Activated CD4-positive, alpha-beta T cell treated with anti-CD3 and anti-CD28 coated beads, Interleukin-2, amount 50 U/mL, for 16 hours (primary cell): ENCODE data around the gene PAMR1.
"Not testable (repeated sequence)": the region's sequence is repeated elsewhere in the genome, so short reads cannot be mapped to it uniquely, and the experiment has no call there.

Source experiments
- DNase-seq: peaks from one replicate; pipeline ENCODE4 v3.0.0-alpha.2; 2020

The PAMR1 gene

DNA sequence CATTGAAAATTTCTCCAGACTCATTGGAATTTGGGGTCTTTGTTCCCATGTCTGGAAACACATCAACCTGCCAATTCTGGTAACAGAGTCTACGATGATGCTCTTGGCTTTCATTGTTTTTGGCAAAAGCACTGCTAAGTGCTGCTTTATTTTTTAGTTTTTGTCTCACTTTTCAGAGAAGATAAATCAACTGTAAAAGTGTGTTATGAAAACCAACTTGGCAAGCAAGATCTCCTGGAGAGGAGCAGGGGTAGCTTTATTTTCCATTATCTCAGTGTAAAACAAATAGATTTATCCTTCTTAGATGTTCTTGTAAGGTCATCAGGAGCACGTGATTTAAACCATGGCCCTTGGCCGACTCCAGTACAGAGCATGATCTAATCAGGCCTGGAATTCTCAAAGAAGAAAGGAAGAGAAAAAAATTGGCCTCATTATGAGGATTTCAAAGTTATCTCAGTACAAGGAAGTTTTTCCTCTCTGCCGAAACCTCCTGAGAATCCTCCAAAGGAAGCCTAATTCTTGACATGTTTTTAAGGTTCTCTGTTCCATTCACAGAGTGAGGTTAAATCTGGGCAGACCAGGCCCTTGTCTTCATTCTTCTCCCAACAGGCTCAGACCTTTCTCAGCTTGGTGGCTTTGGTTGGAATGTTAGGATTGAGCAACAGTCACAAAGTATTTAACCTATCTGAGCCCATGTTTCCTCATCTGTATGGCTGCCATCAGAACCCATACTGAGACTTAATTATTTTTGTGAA, 16.4 kb upstream of the PAMR1 start:
- DNase-seq = no peak

GRCh38 chr11:35540526-35540925, 15.1 kb upstream of the PAMR1 start:
- no peak for DNase-seq

DNA sequence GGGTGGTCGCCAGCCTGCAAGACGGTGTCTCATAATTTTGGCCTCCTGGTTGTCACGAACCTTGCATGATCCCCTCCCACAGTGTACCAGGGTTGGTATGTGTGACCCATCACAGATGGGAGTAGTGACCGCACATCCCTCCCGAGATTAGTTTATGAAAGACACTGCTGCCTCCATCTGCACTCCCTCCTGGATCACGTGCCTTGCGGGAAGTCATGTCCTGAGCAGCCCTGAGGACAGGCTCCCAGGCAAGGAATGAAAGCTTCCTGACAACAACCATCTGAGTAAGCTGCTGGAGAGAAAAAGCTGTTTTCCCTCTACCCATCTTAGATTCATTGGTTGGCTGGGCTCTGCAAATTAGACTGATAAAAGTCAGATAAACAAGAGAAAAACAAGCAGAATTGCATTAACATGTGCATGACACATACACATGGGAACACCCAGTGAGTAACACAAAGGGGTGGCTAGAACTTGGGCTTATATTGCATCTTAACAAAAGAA, 14.4 kb upstream of the PAMR1 start:
- DNase-seq = no peak

GRCh38 chr11:35539256-35539655, 13.8 kb upstream of the PAMR1 start:
- DNase-seq = no peak

DNA sequence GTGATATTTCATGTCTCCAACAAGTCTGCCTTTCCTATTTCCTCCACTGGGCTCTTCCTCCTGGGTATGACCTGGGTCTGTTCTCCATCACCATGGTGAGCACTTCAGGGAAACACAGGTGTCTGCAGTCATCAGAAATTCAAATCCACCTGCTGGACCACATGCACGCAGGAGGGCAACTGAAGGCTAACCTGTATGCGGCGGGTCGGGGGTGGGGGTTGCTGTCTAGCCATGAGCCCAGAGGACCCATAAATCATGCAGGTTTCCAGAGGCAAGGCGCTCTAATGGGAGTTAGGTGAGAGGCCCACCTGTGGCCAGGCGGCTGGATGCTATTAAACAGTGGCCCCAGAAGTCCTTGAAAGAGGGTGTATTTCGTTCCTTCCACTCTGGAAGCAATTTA, 11.1 kb upstream of the PAMR1 start:
- no peak for DNase-seq

DNA sequence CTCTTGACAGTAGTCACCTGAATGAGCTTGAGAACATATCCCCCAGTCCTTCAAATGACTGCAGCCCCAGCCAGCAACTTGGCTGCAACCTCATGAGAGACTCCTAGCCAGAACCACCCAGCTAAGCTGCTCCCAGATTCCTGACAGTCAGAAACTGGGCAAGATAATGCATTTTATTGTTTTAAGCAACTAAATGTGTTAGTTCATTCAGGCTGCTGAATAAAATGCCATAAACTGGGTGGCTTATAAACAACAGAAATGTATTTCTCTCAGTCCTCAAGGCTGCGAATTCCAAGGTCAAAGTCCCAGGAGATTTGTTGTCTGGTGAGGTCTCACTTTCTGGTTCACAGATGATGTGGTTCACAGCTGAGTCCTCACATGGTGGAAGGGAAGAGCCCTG, 5.8 kb upstream of the PAMR1 start:
- DNase-seq = no peak

GRCh38 chr11:35529971-35530495, 4.6 kb upstream of the PAMR1 start:
- DNase-seq = no peak

GRCh38 chr11:35526370-35526792, 965 bp upstream of the PAMR1 start:
- DNase-seq = peak; percentile 5

DNA sequence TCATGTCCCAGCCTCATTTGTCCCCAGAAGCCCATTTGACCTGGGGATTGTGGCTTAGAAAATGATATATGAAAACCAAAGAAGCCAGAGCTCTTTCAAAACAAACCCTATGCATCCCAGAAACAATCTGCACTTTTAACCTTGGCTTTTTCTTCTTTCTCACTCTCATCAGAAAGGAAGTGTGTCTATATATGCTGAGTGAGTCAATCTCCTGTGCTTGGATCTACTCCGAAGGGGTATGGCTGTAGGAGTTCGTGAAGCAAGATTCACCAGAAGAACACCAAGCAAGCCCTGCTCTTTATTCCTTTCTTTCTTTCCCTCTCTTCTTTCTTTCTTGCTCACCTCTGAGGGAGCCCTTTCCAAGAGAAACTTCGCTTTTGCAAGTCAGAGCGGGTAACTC, 636 bp downstream of the PAMR1 start:
- DNase-seq = no peak

DNA sequence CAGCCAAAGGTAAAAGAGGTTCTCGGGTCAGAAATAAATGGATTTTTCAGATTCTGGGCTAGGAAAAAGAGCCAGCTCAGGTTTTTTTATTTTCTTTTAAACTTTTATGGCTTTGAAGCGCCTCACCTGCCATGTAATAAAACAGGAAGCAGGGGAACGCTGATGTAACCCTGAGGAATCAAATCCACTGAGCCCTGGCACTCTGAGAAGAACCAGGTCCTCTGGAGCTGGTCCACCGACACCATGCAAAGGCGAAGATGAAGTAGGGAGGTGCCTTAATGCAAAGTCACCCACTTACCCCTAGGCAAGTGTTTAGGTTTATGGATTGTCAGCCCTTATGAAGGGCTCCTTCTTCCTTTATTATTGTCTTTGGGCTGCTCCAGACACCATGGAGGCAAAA, 1.6 kb downstream of the PAMR1 start:
- DNase-seq = no peak

DNA sequence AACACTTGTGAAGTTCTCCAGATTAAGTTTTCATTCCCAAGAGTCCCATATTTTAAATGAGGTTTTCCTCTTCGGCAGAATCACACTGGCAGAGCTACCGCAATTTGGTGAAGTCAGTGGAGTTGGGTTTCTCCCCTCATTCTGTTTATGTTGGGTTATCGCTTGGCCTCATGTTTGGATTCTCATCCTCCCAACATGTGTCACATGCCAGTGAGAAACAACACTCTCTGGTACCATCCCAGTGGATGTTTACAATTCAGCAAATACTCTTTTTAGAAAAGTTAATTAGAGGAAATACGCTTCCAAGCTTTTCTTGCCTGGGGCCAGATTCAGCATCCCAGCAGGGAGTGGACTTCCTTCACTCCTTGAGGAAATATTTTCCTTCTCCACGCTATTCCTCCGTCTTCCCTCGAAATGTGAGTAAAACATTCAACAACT, 2.1 kb downstream of the PAMR1 start:
- no peak for DNase-seq

- not testable (repeated sequence) for DNase-seq
Measured at GRCh38 chr11:35522091-35522490, 3.3 kb downstream of the PAMR1 start.

GRCh38 chr11:35520376-35520775, 5.0 kb downstream of the PAMR1 start:
- DNase-seq = no peak

- DNase-seq = no peak
Measured at GRCh38 chr11:35518766-35519165, 6.7 kb downstream of the PAMR1 start.

DNA sequence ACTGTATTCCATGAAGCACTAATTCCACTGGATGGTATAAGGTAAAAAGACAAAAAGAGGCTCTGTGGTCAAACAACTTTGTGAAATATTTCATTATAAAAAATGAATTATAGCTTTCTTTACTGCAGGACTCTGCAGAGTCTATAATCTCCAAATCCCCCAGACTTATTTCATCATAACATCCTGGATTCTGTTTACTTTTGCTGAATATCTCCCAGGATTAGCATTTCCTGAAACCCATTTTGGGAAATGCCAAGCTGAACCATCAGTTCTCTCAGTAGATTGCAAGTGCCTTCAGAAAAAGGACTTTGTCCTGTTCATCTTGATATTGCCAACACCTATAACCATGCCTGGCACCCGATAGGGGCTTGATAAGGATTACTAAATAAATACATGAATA, 7.9 kb downstream of the PAMR1 start:
- no peak for DNase-seq

- no peak for DNase-seq
Measured at GRCh38 chr11:35516403-35516802, 9.0 kb downstream of the PAMR1 start.

GRCh38 chr11:35515224-35515623, 10.2 kb downstream of the PAMR1 start:
- DNase-seq = no peak

GRCh38 chr11:35514481-35514880, 10.9 kb downstream of the PAMR1 start:
- DNase-seq = no peak

DNA sequence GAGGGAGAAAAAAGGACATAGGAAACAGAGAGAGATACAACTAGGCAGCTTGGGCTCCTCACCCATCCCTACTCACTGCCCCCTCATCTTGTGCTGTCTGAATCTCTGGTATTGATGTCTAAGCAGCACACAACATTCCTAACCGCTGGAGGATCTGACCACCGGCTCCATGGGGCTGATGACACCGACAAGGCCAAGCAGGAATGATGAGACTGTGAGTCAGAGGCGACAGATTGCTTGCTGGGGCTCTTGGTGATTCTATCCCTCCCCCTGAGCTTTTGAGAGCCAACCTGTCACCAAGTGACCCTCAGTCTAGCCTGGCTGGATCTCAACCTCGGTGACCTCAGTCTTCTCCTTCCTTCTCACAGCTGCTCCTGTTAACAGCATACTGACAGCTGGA, 13.8 kb downstream of the PAMR1 start:
- DNase-seq = no peak

DNA sequence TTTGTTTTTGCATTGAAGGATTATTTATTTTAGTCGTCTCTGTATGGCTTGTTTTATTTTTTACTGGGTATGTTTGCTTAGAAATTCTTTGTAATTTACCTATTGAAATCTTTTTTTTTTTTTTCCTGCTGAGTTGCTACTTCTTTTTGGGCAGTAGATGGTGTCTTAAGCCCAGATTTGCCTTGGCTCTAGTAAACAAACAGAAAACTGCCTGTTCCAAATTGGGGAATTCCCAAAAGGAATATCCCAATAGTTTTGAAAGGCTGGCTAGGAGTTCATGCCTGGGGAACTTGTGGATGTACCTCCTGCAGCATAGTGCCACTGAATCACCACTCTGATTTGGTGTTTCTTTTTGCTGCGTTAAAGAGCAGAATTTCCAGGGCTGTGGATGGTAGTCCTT, 17.7 kb downstream of the PAMR1 start:
- no peak for DNase-seq

DNA sequence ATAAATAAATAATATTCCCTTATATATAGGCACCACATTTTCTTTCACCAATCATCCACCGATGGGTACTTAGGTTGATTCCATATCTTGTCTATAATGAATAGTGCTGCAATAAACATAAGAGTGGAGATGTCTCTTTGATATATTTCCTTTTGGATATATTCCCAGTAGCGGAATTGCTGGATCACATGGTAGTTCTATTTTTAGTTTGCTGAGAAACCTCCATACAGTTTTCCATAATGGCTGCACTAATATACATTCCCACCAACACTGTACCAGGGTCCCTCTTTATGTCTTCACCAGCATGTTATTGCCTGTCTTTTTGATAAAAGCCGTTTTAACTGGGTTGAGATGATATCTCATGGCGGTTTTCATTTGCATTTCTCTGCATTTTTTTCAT, 23.6 kb downstream of the PAMR1 start:
- DNase-seq = no peak

DNA sequence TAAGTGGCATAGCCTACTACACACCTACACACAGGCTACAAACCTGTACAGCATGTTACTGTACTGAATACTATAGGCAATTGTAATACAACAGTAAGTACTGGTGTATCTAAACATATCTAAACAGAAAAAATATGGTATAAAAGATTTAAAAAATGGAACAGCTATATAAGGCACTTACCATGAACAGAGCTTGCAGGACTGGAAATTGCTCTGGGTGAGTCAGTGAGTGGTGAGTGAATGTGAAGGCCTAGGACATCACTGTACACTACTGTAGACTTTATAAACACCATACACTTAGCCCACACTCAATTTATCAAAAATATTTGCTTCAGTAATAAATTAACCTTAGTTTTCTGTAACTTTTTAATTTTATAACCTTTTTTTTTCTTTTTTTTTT, 24.7 kb downstream of the PAMR1 start:
- DNase-seq = no peak

DNA sequence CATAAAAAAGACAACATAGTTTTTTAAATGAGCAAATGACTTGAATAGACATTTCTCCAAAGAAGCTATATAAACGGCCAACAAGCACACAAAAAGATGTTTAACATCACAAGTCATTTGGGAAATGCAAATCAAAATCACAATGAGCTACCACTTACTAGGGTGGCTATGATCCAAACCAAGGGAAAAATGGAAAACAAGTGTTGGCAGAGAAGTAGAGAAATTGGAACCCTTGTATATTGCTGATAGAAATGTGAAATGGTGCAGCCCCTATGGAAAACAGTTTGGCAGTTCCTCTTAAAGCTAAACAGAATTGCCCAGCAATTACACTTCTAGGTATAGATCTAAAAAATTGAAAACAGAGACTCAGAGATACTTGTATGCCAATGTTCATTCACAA, 29.0 kb downstream of the PAMR1 start:
- no peak for DNase-seq

DNA sequence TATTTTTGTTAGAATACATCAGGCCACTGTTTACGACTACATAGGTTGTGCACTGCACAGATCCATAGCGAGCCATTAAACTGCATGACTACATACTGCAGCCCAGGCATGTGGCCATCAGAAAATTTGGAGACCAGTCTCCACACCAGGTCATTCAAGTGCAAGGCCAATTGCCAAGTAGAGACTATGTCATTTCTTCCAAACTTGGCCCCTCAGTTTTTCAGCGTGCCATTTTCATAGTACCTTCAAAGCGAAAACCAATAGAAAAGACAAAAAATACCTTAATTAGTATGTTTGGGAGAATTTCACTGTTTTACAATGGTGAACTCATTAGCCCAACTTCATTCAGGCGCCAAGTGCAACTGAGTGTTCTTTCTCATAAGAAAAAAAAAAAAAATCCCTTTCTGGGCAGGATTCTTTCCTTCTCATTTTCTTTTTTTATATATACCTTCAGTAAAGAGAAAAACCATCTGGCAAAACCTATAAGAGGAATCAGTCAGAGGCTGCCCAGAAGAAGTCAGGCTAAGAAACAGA, 30.4 kb downstream of the PAMR1 start:
- no peak for DNase-seq
